ENCODE data around the gene LIPG. TPM values are rescaled to one million over a fixed set of nuclear protein-coding genes. Genes with fewer than 3 reads are reported as not detected.

LIPG gene
- total RNA-seq (2022; extraction: Qiagen RNA extraction; ENCODE audit: low read depth) = 0.06 to 0.27 TPM (median 0.20 TPM) in 5 replicates

DNA sequence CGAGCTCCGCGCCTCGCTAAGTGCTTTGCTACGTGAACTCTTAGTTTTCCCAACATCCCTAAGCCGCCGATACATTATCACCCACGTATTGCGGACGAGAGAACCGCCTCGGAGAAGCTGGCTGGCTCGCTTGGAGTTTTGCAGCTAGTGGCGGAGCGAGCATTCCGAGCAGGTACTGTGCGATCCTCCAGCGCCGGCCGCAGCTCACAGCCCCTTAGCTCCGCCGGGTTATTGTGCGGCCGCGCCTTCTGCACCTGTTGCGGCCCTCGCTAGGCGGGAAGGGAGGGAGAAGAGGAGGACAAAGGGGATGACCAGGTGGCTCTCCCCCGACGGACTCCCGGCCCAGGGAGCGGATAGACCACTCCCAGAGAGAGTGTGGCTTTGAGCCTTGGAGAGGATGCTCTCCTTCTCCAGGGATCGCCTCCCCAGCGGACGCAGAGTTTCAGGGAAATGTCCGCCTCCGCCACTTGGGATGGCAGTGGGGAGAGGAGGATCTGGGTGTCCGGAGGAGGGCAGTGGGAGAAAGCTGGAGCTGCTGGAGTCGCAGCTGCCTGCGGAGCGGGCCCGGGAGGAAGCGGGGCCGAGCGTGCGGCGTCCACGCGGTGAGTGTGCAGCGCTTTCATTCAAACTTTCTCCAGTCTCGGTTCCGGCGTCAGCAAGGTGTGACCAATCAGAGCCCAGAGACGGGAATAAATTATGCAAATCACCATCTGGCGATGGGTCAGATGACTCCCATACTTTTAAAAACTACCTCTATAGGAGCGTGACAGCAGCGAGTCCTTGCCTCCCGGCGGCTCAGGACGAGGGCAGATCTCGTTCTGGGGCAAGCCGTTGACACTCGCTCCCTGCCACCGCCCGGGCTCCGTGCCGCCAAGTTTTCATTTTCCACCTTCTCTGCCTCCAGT, at the start of gene LIPG:
Gene LIPG, plus strand, starts transcription at position 769 of the 905 bp plus-strand sequence. CDS start 252 bp downstream, outside the sequence.

Other genes with a start within 250 kb of the LIPG start
- gene DYM, start 101.4 kb upstream of the LIPG start, total RNA-seq (2022; extraction: Qiagen RNA extraction; ENCODE audit: low read depth) = 9.6 to 13.4 TPM (median 11.3 TPM) in 5 replicates
- gene C18orf32, start 74.8 kb upstream of the LIPG start, total RNA-seq (2022; extraction: Qiagen RNA extraction; ENCODE audit: low read depth) = 9.3 to 25.7 TPM (median 24.9 TPM) in 5 replicates
- gene RPL17, start 69.6 kb upstream of the LIPG start, total RNA-seq (2022; extraction: Qiagen RNA extraction; ENCODE audit: low read depth) = 1,500 to 2,140 TPM (median 1,665 TPM) in 5 replicates